Epithelial cell of esophagus (primary cell): ENCODE measurements around the gene BHLHE41.
A peak's percentile ranks its signal among the peaks of the same experiment; 100 is the strongest.

Source experiments
- DNase-seq: peaks from one replicate; pipeline ENCODE4 v3.0.0; 2010; ENCODE audit warnings: low read depth
- H3K4me3 ChIP-seq: 2 replicates; pipeline ENCODE4 v1.5.1; 2011; ENCODE audit warnings: mild to moderate bottlenecking, low read length, control low read depth
- CTCF ChIP-seq: IDR thresholded peaks from 2 replicates; pipeline ENCODE4 v1.5.1; 2011; ENCODE audit warnings: low read depth, mild to moderate bottlenecking, low read length, control low read depth, inconsistent platforms; ENCODE audit not compliant: insufficient read depth; ENCODE audit errors: missing control alignments

The BHLHE41 gene

GRCh38 chr12:26122061-26122680, 2.7 kb downstream of the BHLHE41 start:
- peak; percentile 25 for DNase-seq
- TF ChIP-seq CTCF = no peak
- peak overlapping the region; percentile 49 for H3K4me3 ChIP-seq

DNA sequence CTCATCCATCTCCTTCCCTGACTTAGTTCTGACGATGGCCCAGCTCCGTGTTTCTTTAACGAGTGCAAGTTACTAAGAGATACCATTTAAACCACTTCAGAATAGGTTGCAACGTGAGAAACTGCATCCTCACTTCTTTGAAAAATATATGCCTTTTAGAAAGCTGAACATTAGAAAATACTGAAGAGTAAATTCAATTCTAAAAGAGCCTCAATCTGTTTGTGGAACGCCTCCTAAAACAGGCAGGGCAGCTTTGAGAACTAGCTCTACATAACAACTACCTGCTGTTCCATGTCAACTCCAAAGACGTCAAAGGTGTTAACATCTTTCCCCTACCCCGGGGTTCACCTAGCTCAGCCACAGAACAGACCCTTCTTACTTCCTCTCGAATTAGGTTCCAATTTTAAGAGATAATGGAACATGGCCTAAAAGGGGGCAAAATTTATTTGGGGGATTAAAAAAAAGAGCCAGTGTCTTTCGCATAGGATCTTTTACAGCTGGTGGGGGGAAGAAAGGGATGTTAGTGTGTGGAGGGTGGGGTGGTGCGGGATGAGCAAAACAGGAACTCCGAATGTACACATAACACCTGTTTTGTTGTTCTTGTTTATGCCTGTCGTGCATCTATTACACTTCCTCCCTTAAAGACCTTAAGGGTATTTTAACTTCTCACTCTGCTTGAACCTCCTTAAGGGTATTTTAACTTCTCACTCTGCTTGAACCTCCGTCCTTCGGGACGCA, 3.3 kb downstream of the BHLHE41 start:
- no peak for TF ChIP-seq CTCF
- H3K4me3 ChIP-seq = peak overlapping the region; percentile 27
- DNase-seq = no peak

GRCh38 chr12:26120561-26121274, 4.1 kb downstream of the BHLHE41 start:
- no peak for DNase-seq
- no peak overlapping the region for H3K4me3 ChIP-seq
- no peak for TF ChIP-seq CTCF

GRCh38 chr12:26119391-26119989, 5.3 kb downstream of the BHLHE41 start:
- H3K4me3 ChIP-seq = no peak overlapping the region
- peak; percentile 68 for DNase-seq
- TF ChIP-seq CTCF = peak; percentile 67

GRCh38 chr12:26118308-26118707, 6.5 kb downstream of the BHLHE41 start:
- no peak overlapping the region for H3K4me3 ChIP-seq
- TF ChIP-seq CTCF = no peak
- no peak for DNase-seq

DNA sequence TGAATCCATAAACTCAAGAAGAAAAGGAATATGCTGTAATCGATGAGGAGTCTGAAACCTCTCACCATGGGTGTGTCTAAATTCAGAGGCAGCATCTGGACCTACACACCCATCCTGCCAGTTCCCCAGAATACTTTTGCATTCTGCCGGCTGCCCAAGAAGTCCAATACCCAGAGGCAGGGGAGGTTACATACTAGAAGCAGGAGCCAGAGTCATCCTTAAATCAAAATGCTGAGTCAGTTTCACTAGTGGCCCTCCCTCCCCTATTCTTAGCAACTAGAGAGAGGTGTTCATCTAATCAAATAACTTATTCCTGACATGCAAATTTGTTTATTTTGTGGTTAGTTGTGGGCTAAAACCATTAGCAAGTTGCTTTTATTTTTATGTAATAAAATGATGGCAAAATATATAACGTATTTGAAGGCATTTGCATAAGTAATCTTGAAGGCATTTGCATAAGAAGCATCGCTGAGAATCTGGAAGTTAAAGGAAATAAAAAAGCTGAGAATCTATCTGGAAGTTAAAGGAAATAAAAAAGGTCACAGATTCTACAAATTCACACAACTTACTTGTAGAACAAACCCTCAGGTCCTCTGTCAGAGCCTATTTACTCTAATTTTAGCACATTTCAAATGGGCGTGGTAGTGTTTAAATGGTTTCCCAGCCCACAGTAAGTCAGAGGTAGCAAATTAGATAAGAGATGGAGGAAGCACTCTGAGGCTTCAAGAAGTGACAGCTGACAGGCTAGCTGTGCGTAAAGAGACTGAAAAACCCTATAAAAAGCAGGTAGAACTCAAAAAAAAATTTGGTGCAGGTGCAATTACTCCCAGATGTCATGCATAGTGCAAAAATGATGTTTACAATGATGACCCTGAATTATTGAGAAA, 7.8 kb downstream of the BHLHE41 start:
- no peak overlapping the region for H3K4me3 ChIP-seq
- DNase-seq = peak; percentile 59
- no peak for TF ChIP-seq CTCF
